GM23248 (cell line): ENCODE measurements around the gene DECR2. TPM values are rescaled to one million over a fixed set of nuclear protein-coding genes. Genes with fewer than 3 reads are reported as not detected.
A peak's percentile ranks its signal among the peaks of the same experiment; 100 is the strongest.

Source experiments
- DNase-seq: peaks from one replicate; pipeline ENCODE4 v3.0.0-alpha.2; 2015
- H2AFZ ChIP-seq: fragments of 200-600 bp; sonication (generic); 2 replicates; pipeline ENCODE4 v1.6.1; 2016; ENCODE audit warnings: antibody characterized with exemption
- H3F3A ChIP-seq: fragments of 200-600 bp; sonication (generic); 2 replicates; pipeline ENCODE4 v1.6.1; 2016; ENCODE audit warnings: mild to moderate bottlenecking, antibody characterized with exemption, mixed run types; ENCODE audit not compliant: insufficient read depth
- H3K27ac ChIP-seq: fragments of 200-600 bp; sonication (generic); 2 replicates; pipeline ENCODE4 v1.5.1; 2016; ENCODE audit warnings: mild to moderate bottlenecking
- H3K27me3 ChIP-seq: fragments of 200-600 bp; sonication (generic); replicated peaks from 2 replicates; pipeline ENCODE4 v1.6.1; 2016; ENCODE audit warnings: mild to moderate bottlenecking; ENCODE audit not compliant: insufficient read depth
- H3K36me3 ChIP-seq: fragments of 200-600 bp; sonication (generic); 2 replicates; pipeline ENCODE4 v1.6.1; 2016; ENCODE audit warnings: low read depth, mild to moderate bottlenecking
- H3K4me1 ChIP-seq: fragments of 200-600 bp; sonication (generic); 2 replicates; pipeline ENCODE4 v1.6.1; 2016; ENCODE audit warnings: mild to moderate bottlenecking; ENCODE audit not compliant: insufficient read depth
- H3K4me2 ChIP-seq: fragments of 200-600 bp; sonication (generic); one replicate; pipeline ENCODE4 v1.6.1; 2016; ENCODE audit warnings: mild to moderate bottlenecking; ENCODE audit not compliant: unreplicated experiment
- H3K4me3 ChIP-seq: fragments of 200-600 bp; sonication (generic); 2 replicates; pipeline ENCODE4 v1.5.1; 2016; ENCODE audit warnings: mild to moderate bottlenecking
- H3K79me2 ChIP-seq: fragments of 200-600 bp; sonication (generic); 2 replicates; pipeline ENCODE4 v1.6.1; 2016; ENCODE audit warnings: mild to moderate bottlenecking; ENCODE audit not compliant: insufficient read depth
- H3K9ac ChIP-seq: fragments of 200-600 bp; sonication (generic); 2 replicates; pipeline ENCODE4 v1.6.1; 2016; ENCODE audit warnings: mild to moderate bottlenecking
- H3K9me2 ChIP-seq: fragments of 200-600 bp; sonication (generic); 2 replicates; pipeline ENCODE4 v1.6.1; 2016; ENCODE audit warnings: mixed run types, mild to moderate bottlenecking, moderate library complexity; ENCODE audit not compliant: insufficient read depth
- H3K9me3 ChIP-seq: fragments of 200-600 bp; sonication (generic); one replicate; pipeline ENCODE4 v1.6.1; 2017; ENCODE audit warnings: low read depth
- H4K20me1 ChIP-seq: fragments of 200-600 bp; sonication (generic); 2 replicates; pipeline ENCODE4 v1.6.0; 2016; ENCODE audit not compliant: insufficient read depth
- EZH2 ChIP-seq: fragments of 200-600 bp; sonication (generic); IDR thresholded peaks from 2 replicates; pipeline ENCODE4 v1.6.1; 2018; ENCODE audit warnings: antibody characterized with exemption, mild to moderate bottlenecking; ENCODE audit not compliant: insufficient read depth, poor library complexity, severe bottlenecking
- EZH2phosphoT487 ChIP-seq: fragments of 200-600 bp; sonication (generic); IDR thresholded peaks from 2 replicates; pipeline ENCODE4 v1.6.1; 2018; ENCODE audit warnings: antibody characterized with exemption, moderate library complexity, mild to moderate bottlenecking, low read depth; ENCODE audit not compliant: insufficient read depth
- whole genome bisulfite sequencing, 2 experiments: methylation state at CpG; one replicate each; pipeline ENCODE4 v1.1.6; 2015 to 2017; ENCODE audit warnings: low lambda C conversion rate in 2 of 2, low coverage in 1 of 2; ENCODE audit errors: missing lambda C conversion rate in 2 of 2; 5-methylcytosine and 5-hydroxymethylcytosine counted together
- in situ Hi-C: fragments of 300-500 bp; cut with MboI; formaldehyde crosslinking; loops from 2 replicates; pipeline ENCODE4 v1.15.0; 2020
- polyA plus RNA-seq: library from polyadenylated mRNA; unstranded; fragments of >200 nt; fragmentation: Nextera tagmentation; extraction: Ambion mirVana; gene quantifications from 2 replicates; pipeline ENCODE4 v1.2.1, GENCODE V29; 2016
- total RNA-seq: library from RNA; depleted of rRNA; stranded (reverse); fragments of >200 nt; shearing (Covaris generic); gene quantifications from 2 replicates; pipeline ENCODE4 v1.2.3, GENCODE V29; 2014

Gene DECR2
- total and polyA plus RNA-seq, 2 experiments from 2014 or later, result 7.8 to 26.1 TPM

DNA sequence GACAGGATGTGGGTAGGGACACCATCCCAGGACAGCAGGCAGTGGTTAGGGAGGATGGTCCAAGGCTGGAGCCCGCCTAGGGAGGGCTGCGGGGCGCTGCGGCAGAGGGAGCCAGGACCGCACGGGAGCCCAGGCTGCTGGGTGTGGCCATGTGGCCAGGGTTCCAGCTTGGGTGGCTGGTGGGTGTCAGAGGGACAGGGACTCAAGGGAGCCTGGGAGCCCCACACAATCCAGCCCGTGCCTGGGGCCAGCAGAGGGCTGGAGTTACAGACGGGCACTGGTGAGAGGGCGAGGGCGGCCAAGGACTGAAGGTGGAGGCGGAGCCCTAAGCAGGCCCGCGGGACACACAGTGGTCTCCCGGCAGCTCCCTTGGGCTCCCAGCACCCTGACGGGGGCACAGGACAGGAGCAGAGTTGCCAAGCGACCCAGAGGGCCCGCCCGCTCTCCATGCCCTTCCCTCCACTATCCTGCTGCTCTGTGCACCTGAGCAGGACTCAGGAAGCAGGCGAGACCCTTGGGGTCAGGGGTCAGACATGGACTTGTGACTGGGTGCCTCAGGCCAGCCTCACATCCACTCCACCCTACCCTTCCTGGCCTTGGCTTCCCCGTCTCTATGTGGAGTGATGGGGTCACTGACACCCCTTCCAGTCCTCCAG, 38.4 kb upstream of the DECR2 start:
- in situ Hi-C loops, result no loop called here
- WGBS, 2 experiments, result 41% methylated on average over 20 of the region's 20 CpGs
- TF ChIP-seq EZH2phosphoT487 (no peak), EZH2 (no peak)

DNA sequence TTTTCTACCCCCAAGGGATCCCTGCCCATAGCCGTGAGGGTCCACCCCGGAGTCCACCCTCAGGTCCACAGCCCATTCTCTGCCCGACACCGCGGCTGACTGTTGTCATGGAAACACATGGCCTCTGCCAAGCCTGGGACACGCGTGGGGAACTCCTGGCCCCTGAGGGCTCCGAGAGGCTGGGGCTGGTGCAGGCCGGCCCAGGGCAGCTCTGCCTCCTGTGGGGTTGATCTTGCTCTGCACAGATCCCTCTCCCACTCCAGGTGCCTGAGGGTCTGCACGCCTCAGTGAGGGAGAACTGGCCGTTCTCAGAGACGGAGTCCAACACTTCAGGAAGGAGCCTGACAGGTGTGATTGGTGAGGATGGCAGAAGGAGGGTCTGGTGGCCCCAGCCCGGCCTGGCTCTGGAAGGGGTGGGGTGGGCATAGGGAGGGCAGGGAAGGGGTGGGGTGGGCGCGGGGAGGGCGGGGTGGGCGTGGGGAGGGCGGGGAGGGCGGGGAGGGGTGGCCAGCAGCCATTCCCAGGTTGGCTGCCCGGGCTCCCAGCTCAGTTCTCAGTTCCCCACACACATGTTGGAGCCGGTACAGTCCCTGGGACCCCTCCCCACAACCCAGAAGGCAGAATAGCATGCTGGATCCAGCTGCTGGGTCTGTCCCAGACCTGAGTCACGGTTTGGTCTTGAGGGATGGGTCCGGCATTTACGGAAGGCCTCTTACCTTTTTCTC, 37.8 kb upstream of the DECR2 start:
- TF ChIP-seq EZH2 (no peak), EZH2phosphoT487 (no peak)
- no peaks in the 10 kb centered on the region for H3K9me2 ChIP-seq
- H3K36me3 ChIP-seq, result no peaks in the 10 kb centered on the region
- H3K27ac ChIP-seq, result no peak overlapping the region
- H3K27me3 ChIP-seq, result no peaks in the 10 kb centered on the region
- in situ Hi-C loops, result no loop called here
- WGBS, 2 experiments, result 14 to 23% methylated on average over 15 to 23 of the region's 24 CpGs
- no peaks in the 10 kb centered on the region for H4K20me1 ChIP-seq
- no peaks in the 10 kb centered on the region for H3K9me3 ChIP-seq
- no peak for DNase-seq
- no peak overlapping the region for H3K4me3 ChIP-seq
- no peaks in the 10 kb centered on the region for H3K4me1 ChIP-seq
- H2AFZ ChIP-seq, result no peak overlapping the region
- no peak overlapping the region for H3K9ac ChIP-seq
- no peak overlapping the region for H3K4me2 ChIP-seq
- H3K79me2 ChIP-seq, result no peaks in the 10 kb centered on the region
- no peaks in the 10 kb centered on the region for H3F3A ChIP-seq

More for the DNA sequence above, 38.4 kb upstream of the DECR2 start:
- no peaks in the 10 kb centered on the region for H3F3A ChIP-seq
- no peak for DNase-seq
- no peak overlapping the region for H3K27ac ChIP-seq
- no peak overlapping the region for H3K4me3 ChIP-seq
- H2AFZ ChIP-seq, result no peak overlapping the region
- no peaks in the 10 kb centered on the region for H3K36me3 ChIP-seq
- no peaks in the 10 kb centered on the region for H4K20me1 ChIP-seq
- no peaks in the 10 kb centered on the region for H3K4me1 ChIP-seq
- no peaks in the 10 kb centered on the region for H3K9me3 ChIP-seq
- H3K79me2 ChIP-seq, result no peaks in the 10 kb centered on the region
- no peak overlapping the region for H3K9ac ChIP-seq
- no peaks in the 10 kb centered on the region for H3K9me2 ChIP-seq
- H3K4me2 ChIP-seq, result no peak overlapping the region
- H3K27me3 ChIP-seq, result no peaks in the 10 kb centered on the region

DNA sequence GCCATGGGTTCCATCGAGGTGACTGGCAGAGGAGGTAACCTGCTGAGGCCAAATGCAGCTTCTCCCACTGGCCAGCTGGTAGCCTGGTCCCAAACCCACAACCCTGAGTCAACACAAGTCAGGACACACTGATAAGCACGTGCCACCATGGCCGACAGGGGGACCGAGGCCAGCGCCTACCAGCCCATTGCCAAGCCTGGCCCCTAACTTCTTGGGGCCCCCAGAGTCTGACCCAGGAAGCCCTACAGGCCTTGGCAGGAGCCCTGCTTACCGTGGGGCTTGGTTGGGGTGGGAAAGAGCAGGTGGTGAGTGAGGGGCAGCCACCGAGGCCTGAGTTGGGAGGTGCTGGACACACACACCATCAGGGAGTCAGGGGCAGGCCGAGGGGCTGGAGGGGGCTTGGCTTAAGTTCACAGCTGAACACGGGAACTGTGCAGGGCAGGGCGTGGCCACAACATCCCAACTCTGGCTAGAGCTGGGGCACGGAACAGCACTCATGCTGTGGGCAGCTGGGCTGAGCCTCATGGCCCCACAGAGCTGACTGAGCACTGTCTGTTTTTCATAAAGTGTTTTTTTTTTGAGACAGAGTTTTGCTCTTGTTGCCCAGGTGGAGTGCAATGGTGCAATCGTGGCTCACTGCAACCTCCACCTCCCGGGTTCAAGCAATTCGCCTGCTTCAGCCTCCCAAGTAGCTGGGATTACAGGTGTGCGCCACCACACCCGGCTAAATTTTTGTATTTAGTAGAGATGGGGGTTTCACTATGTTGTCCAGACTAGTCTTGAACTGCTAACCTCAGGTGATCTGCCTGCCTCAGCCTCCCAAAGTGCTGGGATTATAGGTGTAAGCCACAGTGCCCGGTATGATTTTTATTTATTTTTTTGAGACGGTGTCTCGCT, 36.8 kb upstream of the DECR2 start:
- no peak overlapping the region for H3K9ac ChIP-seq
- no peaks in the 10 kb centered on the region for H3K27me3 ChIP-seq
- H3F3A ChIP-seq, result no peaks in the 10 kb centered on the region
- no peaks in the 10 kb centered on the region for H3K9me2 ChIP-seq
- no peak overlapping the region for H3K4me3 ChIP-seq
- no peaks in the 10 kb centered on the region for H4K20me1 ChIP-seq
- H3K36me3 ChIP-seq, result no peaks in the 10 kb centered on the region
- TF ChIP-seq EZH2 (no peak), EZH2phosphoT487 (no peak)
- WGBS, 2 experiments, result 51 to 53% methylated on average over 18 of the region's 19 CpGs
- no peak overlapping the region for H3K27ac ChIP-seq
- H3K79me2 ChIP-seq, result no peaks in the 10 kb centered on the region
- no peak overlapping the region for H3K4me2 ChIP-seq
- no peaks in the 10 kb centered on the region for H3K9me3 ChIP-seq
- in situ Hi-C loops, result no loop called here
- DNase-seq, result peak; percentile 46
- no peak overlapping the region for H2AFZ ChIP-seq
- H3K4me1 ChIP-seq, result peaks cover 2% of the 10 kb centered on the region; the same call in 1 of the 2 replicates

DNA sequence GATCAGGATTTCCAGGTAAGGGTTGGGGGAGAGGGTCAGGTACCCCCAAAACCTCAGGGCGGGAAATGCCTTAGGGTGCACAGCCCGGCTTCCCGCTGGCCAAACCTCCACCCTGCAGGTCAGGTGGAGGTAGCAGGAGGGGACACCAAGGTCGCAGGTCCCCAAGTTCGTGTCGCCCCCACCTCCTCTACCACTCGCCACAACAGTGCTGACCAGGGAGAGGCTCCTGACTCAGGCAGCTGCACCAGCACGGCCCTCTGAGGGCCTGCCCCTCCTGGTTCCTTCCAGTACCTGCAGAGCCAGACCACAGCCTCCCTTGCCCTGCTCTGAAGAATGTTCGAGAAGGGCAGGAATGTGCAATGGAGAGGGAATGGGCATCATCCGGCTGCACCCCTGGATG, 35.2 kb upstream of the DECR2 start:
- H3K9ac ChIP-seq, result no peak overlapping the region
- no peaks in the 10 kb centered on the region for H3K79me2 ChIP-seq
- in situ Hi-C loops, result no loop called here
- H4K20me1 ChIP-seq, result no peaks in the 10 kb centered on the region
- no peak overlapping the region for H3K27ac ChIP-seq
- no peak overlapping the region for H3K4me2 ChIP-seq
- no peaks in the 10 kb centered on the region for H3K27me3 ChIP-seq
- H3K4me1 ChIP-seq, result peaks cover 8% of the 10 kb centered on the region
- TF ChIP-seq EZH2 (no peak), EZH2phosphoT487 (no peak)
- no peaks in the 10 kb centered on the region for H3K9me2 ChIP-seq
- no peaks in the 10 kb centered on the region for H3F3A ChIP-seq
- no peak for DNase-seq
- no peak overlapping the region for H2AFZ ChIP-seq
- WGBS, 2 experiments, result 89 to 90% methylated on average over 10 of the region's 10 CpGs
- no peaks in the 10 kb centered on the region for H3K9me3 ChIP-seq
- no peaks in the 10 kb centered on the region for H3K36me3 ChIP-seq
- no peak overlapping the region for H3K4me3 ChIP-seq
